Measurements from ENCODE around the gene RAB6D. TPM values are rescaled to one million over a fixed set of nuclear protein-coding genes. Genes with fewer than 3 reads are reported as not detected.
A peak's percentile ranks its signal among the peaks of the same experiment; 100 is the strongest.
"Not testable (repeated sequence)": the region's sequence is repeated elsewhere in the genome, so short reads cannot be mapped to it uniquely, and the experiment has no call there.

Gene RAB6D
- total RNA-seq, 2 donors from 2014 or later = 2.9 to 4.0 TPM

- ATAC-seq = peak; percentile 90
- DNase-seq = peak; percentile 59 to 78
- intact Hi-C loops (cut with DNase I, micrococcal nuclease) = not testable (repeated sequence)
Measured at GRCh38 chr2:131368493-131369066, 4.6 kb upstream of the RAB6D start.

GRCh38 chr2:131367352-131367751 lies 3.4 kb upstream of the RAB6D start:
- ATAC-seq (no peak), DNase-seq (no peak)
- intact Hi-C loops (cut with DNase I, micrococcal nuclease) = no loop called here

GRCh38 chr2:131366643-131367042 lies 2.7 kb upstream of the RAB6D start:
- DNase-seq = no peak
- intact Hi-C loops (cut with DNase I, micrococcal nuclease) = no loop called here
- no peak for ATAC-seq

GRCh38 chr2:131365452-131365851 lies 1.5 kb upstream of the RAB6D start:
- no peak for DNase-seq
- intact Hi-C loops (cut with DNase I, micrococcal nuclease) = no loop called here
- no peak for ATAC-seq

GRCh38 chr2:131363213-131363612 lies 755 bp downstream of the RAB6D start:
- intact Hi-C loops (cut with DNase I, micrococcal nuclease); DNase-seq: not testable (repeated sequence)
- peak; percentile 86 for ATAC-seq

GRCh38 chr2:131361773-131362172 lies 2.2 kb downstream of the RAB6D start:
- intact Hi-C loops (cut with DNase I, micrococcal nuclease); DNase-seq; ATAC-seq: not testable (repeated sequence)

GRCh38 chr2:131353167-131353697 lies 10.7 kb downstream of the RAB6D start:
- intact Hi-C loops (cut with DNase I, micrococcal nuclease); DNase-seq: not testable (repeated sequence)
- ATAC-seq = peak; percentile 30

GRCh38 chr2:131349021-131349420 lies 14.9 kb downstream of the RAB6D start:
- DNase-seq = no peak
- ATAC-seq = no peak
- intact Hi-C loops (cut with DNase I, micrococcal nuclease) = no loop called here

- intact Hi-C loops (cut with DNase I, micrococcal nuclease) = not testable (repeated sequence)
- DNase-seq = peak in 1 of 2 donors; percentile 23
Measured at GRCh38 chr2:131347035-131347434, 16.9 kb downstream of the RAB6D start.

GRCh38 chr2:131339307-131339706 lies 24.7 kb downstream of the RAB6D start:
- DNase-seq; ATAC-seq; intact Hi-C loops (cut with DNase I, micrococcal nuclease): not testable (repeated sequence)

More at GRCh38 chr2:131347035-131347434, 16.9 kb downstream of the RAB6D start:
- ATAC-seq = not testable (repeated sequence)

- peak in 1 of 2 donors; percentile 38 for DNase-seq
- ATAC-seq; intact Hi-C loops (cut with DNase I, micrococcal nuclease): not testable (repeated sequence)
Measured at GRCh38 chr2:131335319-131335718, 28.6 kb downstream of the RAB6D start.

GRCh38 chr2:131332709-131333108 lies 31.3 kb downstream of the RAB6D start:
- ATAC-seq; intact Hi-C loops (cut with DNase I, micrococcal nuclease); DNase-seq: not testable (repeated sequence)

- ATAC-seq; intact Hi-C loops (cut with DNase I, micrococcal nuclease): not testable (repeated sequence)
- DNase-seq = peak in 1 of 2 donors; percentile 9
Measured at GRCh38 chr2:131331000-131331399, 33.0 kb downstream of the RAB6D start.

GRCh38 chr2:131322209-131322608 lies 41.8 kb downstream of the RAB6D start:
- DNase-seq (no peak), ATAC-seq (no peak)
- intact Hi-C loops (cut with DNase I, micrococcal nuclease) = no loop called here

- intact Hi-C loops (cut with DNase I, micrococcal nuclease); ATAC-seq; DNase-seq: not testable (repeated sequence)
Measured at GRCh38 chr2:131321344-131321743, 42.6 kb downstream of the RAB6D start.

- intact Hi-C loops (cut with DNase I, micrococcal nuclease); ATAC-seq: not testable (repeated sequence)
- peak in 1 of 2 donors; percentile 4 for DNase-seq
Measured at GRCh38 chr2:131311001-131311400, 53.0 kb downstream of the RAB6D start.

Other genes with a start within 250 kb of the RAB6D start
- gene POTEE, start 154.6 kb downstream of the RAB6D start, total RNA-seq = under 1 TPM; 0.12 to 0.22 TPM
- gene TUBA3D, start 112.0 kb upstream of the RAB6D start, total RNA-seq = not detected
- 10 to 100 TPM; 72.3 to 84.6 TPM for gene MZT2A, start 128.2 kb upstream of the RAB6D start, total RNA-seq
- gene CCDC74A, start 163.7 kb upstream of the RAB6D start, total RNA-seq = 1 to 10 TPM; 1.1 to 2.0 TPM

Data from left colon (tissue), 2 donors.